Measurements from ENCODE around the gene LRFN5. TPM values are rescaled to one million over a fixed set of nuclear protein-coding genes. Genes with fewer than 3 reads are reported as not detected.

The LRFN5 gene
- polyA plus RNA-seq, 1 of the 3 experiments (the other 2 are of a cell fraction), result not detected

GRCh38 chr14:41739203-41739602 lies 132.5 kb downstream of the LRFN5 start:
- no peaks in the 10 kb centered on the region for H3K9me3 ChIP-seq
- H3K4me2 ChIP-seq, result no peak overlapping the region
- ChIA-PET CTCF (no interaction called here), POLR2A (no interaction called here)
- 0% methylated on average over 1 of the region's 1 CpG for WGBS (ENCODE audit: low lambda C conversion rate)
- H3K9me2 ChIP-seq, result no peaks in the 10 kb centered on the region
- H3K4me3 ChIP-seq (ENCODE audit: low read depth in 2 of 2, low read length in 1 of 2), result no peak overlapping the region
- H3K9ac ChIP-seq, result no peak overlapping the region
- TF ChIP-seq, protein P1, sequence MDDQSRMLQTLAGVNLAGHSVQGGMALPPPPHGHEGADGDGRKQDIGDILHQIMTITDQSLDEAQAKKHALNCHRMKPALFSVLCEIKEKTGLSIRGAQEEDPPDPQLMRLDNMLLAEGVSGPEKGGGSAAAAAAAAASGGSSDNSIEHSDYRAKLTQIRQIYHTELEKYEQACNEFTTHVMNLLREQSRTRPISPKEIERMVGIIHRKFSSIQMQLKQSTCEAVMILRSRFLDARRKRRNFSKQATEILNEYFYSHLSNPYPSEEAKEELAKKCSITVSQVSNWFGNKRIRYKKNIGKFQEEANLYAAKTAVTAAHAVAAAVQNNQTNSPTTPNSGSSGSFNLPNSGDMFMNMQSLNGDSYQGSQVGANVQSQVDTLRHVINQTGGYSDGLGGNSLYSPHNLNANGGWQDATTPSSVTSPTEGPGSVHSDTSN (IDR thresholded peaks at IDR 0.05), result no peak
- TF ChIP-seq USF1 (IDR thresholded peaks at IDR 0.05; ENCODE audit: borderline replicate concordance, low read depth), result no peak
- TF ChIP-seq SMC3 (IDR thresholded peaks at IDR 0.05; ENCODE audit: low read depth, low read length), result no peak
- TF ChIP-seq FOSL2 (IDR thresholded peaks at IDR 0.05; ENCODE audit: borderline replicate concordance, low read depth), result no peak
- TF ChIP-seq NRF1 (IDR thresholded peaks at IDR 0.05; ENCODE audit: low read depth, low read length), result no peak
- no peak for TF ChIP-seq POLR2AphosphoS5 (IDR thresholded peaks at IDR 0.05; ENCODE audit: low read depth, low read length)
- no peak for TF ChIP-seq ELF1 (IDR thresholded peaks at IDR 0.05)
- TF ChIP-seq RAD21 (IDR thresholded peaks at IDR 0.05; ENCODE audit: low read length), result no peak
- no peak for TF ChIP-seq MAX (IDR thresholded peaks at IDR 0.05; ENCODE audit: low read depth)
- no peak for TF ChIP-seq TCF12 (IDR thresholded peaks at IDR 0.05)
- TF ChIP-seq MEF2A (IDR thresholded peaks at IDR 0.05; ENCODE audit: borderline replicate concordance, low read depth), result no peak
- TF ChIP-seq RCOR1 (IDR thresholded peaks at IDR 0.05; ENCODE audit: low read length), result no peak
- TF ChIP-seq FOXM1 (IDR thresholded peaks at IDR 0.05; ENCODE audit: low read depth), result no peak
- no peak for TF ChIP-seq CHD2 (IDR thresholded peaks at IDR 0.05; ENCODE audit: low read length, partially characterized antibody)
- no peak for TF ChIP-seq USF2 (IDR thresholded peaks at IDR 0.05; ENCODE audit: borderline replicate concordance, low read depth, low read length)
- no peak for TF ChIP-seq RXRA (IDR thresholded peaks at IDR 0.05; ENCODE audit: borderline replicate concordance, low read depth)
- TF ChIP-seq TAF1 (IDR thresholded peaks at IDR 0.05; ENCODE audit: borderline replicate concordance, low read depth, low read length), result no peak
- no peak for TF ChIP-seq EP300 (IDR thresholded peaks at IDR 0.05; ENCODE audit: borderline replicate concordance in 1 of 2, low read depth in 1 of 2, low read length in 1 of 2)
- no peak for TF ChIP-seq NFIC (IDR thresholded peaks at IDR 0.05; ENCODE audit: borderline replicate concordance)
- no peak for TF ChIP-seq JUND (IDR thresholded peaks at IDR 0.05)
- H4K20me1 ChIP-seq (ENCODE audit: insufficient read depth), result no peaks in the 10 kb centered on the region
- no peak for DNase-seq
- H3K27me3 ChIP-seq (ENCODE audit: insufficient read depth), result no peaks in the 10 kb centered on the region
- H3K27ac ChIP-seq (ENCODE audit: low read depth in 2 of 2, low read length in 1 of 2), result no peak overlapping the region
- H3F3A ChIP-seq (replicated peaks; ENCODE audit: insufficient read depth), result no peaks in the 10 kb centered on the region
- H3K79me2 ChIP-seq (ENCODE audit: insufficient read depth), result no peaks in the 10 kb centered on the region
- no peak overlapping the region for H2AFZ ChIP-seq (ENCODE audit: low read depth)
- no peaks in the 10 kb centered on the region for H3K4me1 ChIP-seq (ENCODE audit: control insufficient read depth in 1 of 2, insufficient read depth in 2 of 2, low read depth in 1 of 2, low read length in 1 of 2)
- H3K36me3 ChIP-seq (replicated peaks in 1 of 2; ENCODE audit: control insufficient read depth in 1 of 2, insufficient read depth in 2 of 2, low read length in 1 of 2), result no peaks in the 10 kb centered on the region

Measured in SK-N-SH (cell line).